Measurements from ENCODE around the gene SLC1A2.

Gene SLC1A2

GRCh38 chr11:35210876-35211546 lies 208.3 kb downstream of the SLC1A2 start:
- H3K9ac ChIP-seq (ENCODE audit: low read length): no peak overlapping the region
- no peak overlapping the region for H2AFZ ChIP-seq (ENCODE audit: insufficient read depth, low read length, poor library complexity)
- no peak overlapping the region for H4K8ac ChIP-seq (ENCODE audit: low read depth, low read length)
- no peak overlapping the region for H3K18ac ChIP-seq (ENCODE audit: low read length)
- no CpG with 5 or more reads among the region's 3 CpGs for WGBS (ENCODE audit: extremely low coverage, insufficient coverage, insufficient read length)
- H3K27me3 ChIP-seq (ENCODE audit: insufficient read depth, low read length): no peaks in the 10 kb centered on the region
- no peak overlapping the region for H2BK120ac ChIP-seq (ENCODE audit: insufficient read depth, low read length, poor library complexity)
- H3K23ac ChIP-seq (ENCODE audit: low read length): no peak overlapping the region
- DNase-seq: no peak
- H3K79me1 ChIP-seq (ENCODE audit: low read length): no peaks in the 10 kb centered on the region
- no peaks in the 10 kb centered on the region for H3K4me1 ChIP-seq (ENCODE audit: control insufficient read depth in 1 of 2, insufficient read depth in 2 of 2, low read length in 2 of 2)
- H3K27ac ChIP-seq (ENCODE audit: low read depth, low read length): no peak overlapping the region
- H3K36me3 ChIP-seq (ENCODE audit: control insufficient read depth in 1 of 2, insufficient read depth in 2 of 2, low read length in 2 of 2): no peaks in the 10 kb centered on the region
- no peak overlapping the region for H4K91ac ChIP-seq (ENCODE audit: low read depth, low read length)
- no peak overlapping the region for H3K4me3 ChIP-seq (ENCODE audit: low read depth, low read length)
- H3K9me3 ChIP-seq (ENCODE audit: insufficient read depth, low read depth, low read length): no peaks in the 10 kb centered on the region
- no peak overlapping the region for H3K4me2 ChIP-seq (ENCODE audit: low read length)
- H3K4ac ChIP-seq (ENCODE audit: low read depth, low read length): no peak overlapping the region
- H2AK5ac ChIP-seq (ENCODE audit: low read length): no peak overlapping the region
- H4K12ac ChIP-seq (ENCODE audit: low read depth, low read length): no peak overlapping the region
- no peak overlapping the region for H3K14ac ChIP-seq (ENCODE audit: low read length)
- no peaks in the 10 kb centered on the region for H3K79me2 ChIP-seq (ENCODE audit: control insufficient read depth, insufficient read depth, low read length, poor library complexity)
- no peak overlapping the region for H2BK5ac ChIP-seq (ENCODE audit: low read depth, low read length, poor library complexity)
- H2BK12ac ChIP-seq (ENCODE audit: low read length): no peak overlapping the region

DNA sequence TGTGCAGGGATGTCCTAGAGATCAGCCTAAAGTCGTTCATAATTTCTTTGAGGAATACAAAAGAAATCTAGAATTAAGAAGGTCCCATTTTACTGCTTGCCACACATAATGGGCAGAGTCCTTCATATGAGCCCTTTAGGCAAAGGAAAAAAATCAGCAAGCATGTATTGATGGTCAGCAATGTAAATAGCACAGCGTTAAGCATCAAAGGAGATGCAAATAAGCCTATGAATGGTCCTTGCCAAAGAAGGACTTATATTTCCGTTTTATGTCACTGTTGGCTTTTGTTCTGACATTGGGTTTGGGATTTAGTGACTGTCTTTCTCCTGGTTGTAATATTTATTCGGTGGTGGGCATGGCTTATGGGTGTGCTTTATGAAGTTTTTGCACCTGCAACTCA lies 210.6 kb downstream of the SLC1A2 start:
- Histone ChIP-seq H4K12ac (ENCODE audit: low read depth, low read length) (no peak overlapping the region), H4K91ac (ENCODE audit: low read depth, low read length) (no peak overlapping the region), H2BK12ac (ENCODE audit: low read length) (no peak overlapping the region), H2BK120ac (ENCODE audit: insufficient read depth, low read length, poor library complexity) (no peak overlapping the region), H3K9ac (ENCODE audit: low read length) (no peak overlapping the region), H3K79me2 (ENCODE audit: control insufficient read depth, insufficient read depth, low read length, poor library complexity) (no peaks in the 10 kb centered on the region), H3K9me3 (ENCODE audit: insufficient read depth, low read depth, low read length) (no peaks in the 10 kb centered on the region), H3K23ac (ENCODE audit: low read length) (no peak overlapping the region), H2AK5ac (ENCODE audit: low read length) (no peak overlapping the region), H2AFZ (ENCODE audit: insufficient read depth, low read length, poor library complexity) (no peak overlapping the region), H3K79me1 (ENCODE audit: low read length) (no peaks in the 10 kb centered on the region), H2BK5ac (ENCODE audit: low read depth, low read length, poor library complexity) (no peak overlapping the region), H3K27ac (ENCODE audit: low read depth, low read length) (no peak overlapping the region), H3K14ac (ENCODE audit: low read length) (no peak overlapping the region), H3K4ac (ENCODE audit: low read depth, low read length) (no peak overlapping the region), H3K18ac (ENCODE audit: low read length) (no peak overlapping the region), H3K4me2 (ENCODE audit: low read length) (no peak overlapping the region), H4K8ac (ENCODE audit: low read depth, low read length) (no peak overlapping the region), H3K4me3 (ENCODE audit: low read depth, low read length) (no peak overlapping the region), H3K36me3 (ENCODE audit: control insufficient read depth in 1 of 2, insufficient read depth in 2 of 2, low read length in 2 of 2) (no peaks in the 10 kb centered on the region), H3K27me3 (ENCODE audit: insufficient read depth, low read length) (no peaks in the 10 kb centered on the region), H3K4me1 (ENCODE audit: control insufficient read depth in 1 of 2, insufficient read depth in 2 of 2, low read length in 2 of 2) (no peaks in the 10 kb centered on the region)
- no peak for DNase-seq
- no CpG with 5 or more reads among the region's 4 CpGs for WGBS (ENCODE audit: extremely low coverage, insufficient coverage, insufficient read length)

DNA sequence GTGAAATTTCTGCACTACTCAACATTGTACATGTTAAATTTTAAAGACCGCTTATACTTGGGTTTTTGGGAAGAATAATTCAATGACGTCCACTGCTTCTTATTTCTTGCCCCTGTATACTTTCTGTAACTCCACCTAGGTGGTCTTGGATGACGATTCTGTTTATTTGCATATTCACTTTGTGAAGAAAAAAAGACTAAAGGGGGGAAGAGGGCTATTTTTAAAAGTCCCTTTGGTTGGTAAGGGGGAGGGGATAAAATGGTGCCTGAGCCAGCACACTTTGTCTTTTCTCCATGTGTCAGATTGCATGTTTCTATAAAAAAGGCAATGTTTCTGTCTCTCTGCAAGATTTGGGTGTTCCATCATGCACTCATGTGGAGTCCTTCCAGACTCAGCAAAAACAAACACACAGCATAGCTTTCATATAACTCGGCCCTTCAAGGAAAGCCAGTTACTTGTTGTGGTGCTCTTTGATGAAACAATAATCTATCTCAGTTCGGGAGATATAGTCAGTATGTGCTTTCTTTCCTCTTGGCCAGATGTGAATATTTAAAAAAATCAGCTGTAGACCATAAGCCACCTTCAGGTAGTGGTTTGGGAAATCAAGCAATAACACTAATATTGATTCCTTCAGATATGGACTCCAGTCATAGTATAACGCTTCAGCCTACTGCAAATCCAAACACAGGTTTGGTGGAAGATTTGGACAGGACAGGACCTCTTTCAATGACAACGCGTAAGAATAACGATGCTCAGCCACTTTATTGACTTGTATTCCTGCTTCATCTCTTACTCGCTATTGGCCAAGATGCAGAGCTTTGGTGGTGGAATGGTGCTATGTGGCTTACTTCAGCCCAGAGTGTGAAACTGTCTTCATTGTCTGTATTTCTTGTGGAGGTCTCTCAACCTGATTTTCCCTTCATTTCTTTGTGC lies 211.6 kb downstream of the SLC1A2 start:
- no CpG with 5 or more reads among the region's 10 CpGs for WGBS (ENCODE audit: extremely low coverage, insufficient coverage, insufficient read length)
- H2BK5ac ChIP-seq (ENCODE audit: low read depth, low read length, poor library complexity): no peak overlapping the region

DNA sequence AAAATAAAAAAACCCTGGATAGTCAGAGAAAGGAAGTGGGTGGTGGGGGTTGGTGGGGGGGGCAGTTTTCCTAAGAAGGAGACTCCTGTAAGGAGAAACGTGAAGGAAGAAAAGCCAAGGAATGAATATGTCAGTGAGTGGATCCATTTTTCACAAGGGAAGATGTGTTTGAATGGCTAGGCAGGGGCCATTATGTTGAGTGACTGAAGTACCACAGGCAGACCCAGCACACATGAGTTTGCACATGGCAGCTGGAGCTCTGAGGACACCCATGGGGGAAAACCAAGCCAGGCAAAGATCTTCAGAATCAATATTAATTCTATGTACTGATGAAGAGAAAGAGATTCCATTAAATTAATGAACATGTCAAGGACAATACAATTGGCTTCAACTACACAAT lies 212.7 kb downstream of the SLC1A2 start:
- H3K9ac ChIP-seq (ENCODE audit: low read length): no peak overlapping the region
- WGBS (ENCODE audit: extremely low coverage, insufficient coverage, insufficient read length): no CpG with 5 or more reads among the region's 1 CpG

More for the DNA sequence above, 211.6 kb downstream of the SLC1A2 start:
- Histone ChIP-seq H3K14ac (ENCODE audit: low read length) (no peak overlapping the region), H2BK120ac (ENCODE audit: insufficient read depth, low read length, poor library complexity) (no peak overlapping the region), H3K9me3 (ENCODE audit: insufficient read depth, low read depth, low read length) (no peaks in the 10 kb centered on the region), H2AK5ac (ENCODE audit: low read length) (no peak overlapping the region), H4K91ac (ENCODE audit: low read depth, low read length) (no peak overlapping the region), H2AFZ (ENCODE audit: insufficient read depth, low read length, poor library complexity) (no peak overlapping the region), H3K27ac (ENCODE audit: low read depth, low read length) (no peak overlapping the region), H3K27me3 (ENCODE audit: insufficient read depth, low read length) (no peaks in the 10 kb centered on the region), H3K4ac (ENCODE audit: low read depth, low read length) (no peak overlapping the region), H3K4me2 (ENCODE audit: low read length) (no peak overlapping the region), H3K79me1 (ENCODE audit: low read length) (no peaks in the 10 kb centered on the region), H3K9ac (ENCODE audit: low read length) (no peak overlapping the region), H3K36me3 (ENCODE audit: control insufficient read depth in 1 of 2, insufficient read depth in 2 of 2, low read length in 2 of 2) (no peaks in the 10 kb centered on the region), H3K23ac (ENCODE audit: low read length) (no peak overlapping the region), H3K4me3 (ENCODE audit: low read depth, low read length) (no peak overlapping the region), H3K79me2 (ENCODE audit: control insufficient read depth, insufficient read depth, low read length, poor library complexity) (no peaks in the 10 kb centered on the region), H4K12ac (ENCODE audit: low read depth, low read length) (no peak overlapping the region), H3K18ac (ENCODE audit: low read length) (no peak overlapping the region), H3K4me1 (ENCODE audit: control insufficient read depth in 1 of 2, insufficient read depth in 2 of 2, low read length in 2 of 2) (no peaks in the 10 kb centered on the region), H2BK12ac (ENCODE audit: low read length) (no peak overlapping the region), H4K8ac (ENCODE audit: low read depth, low read length) (no peak overlapping the region)
- DNase-seq: no peak

More for the DNA sequence above, 212.7 kb downstream of the SLC1A2 start:
- Histone ChIP-seq H2AK5ac (ENCODE audit: low read length) (no peak overlapping the region), H3K4ac (ENCODE audit: low read depth, low read length) (no peak overlapping the region), H2BK5ac (ENCODE audit: low read depth, low read length, poor library complexity) (no peak overlapping the region), H4K12ac (ENCODE audit: low read depth, low read length) (no peak overlapping the region), H3K27ac (ENCODE audit: low read depth, low read length) (no peak overlapping the region), H2BK120ac (ENCODE audit: insufficient read depth, low read length, poor library complexity) (no peak overlapping the region), H3K4me2 (ENCODE audit: low read length) (no peak overlapping the region), H3K4me3 (ENCODE audit: low read depth, low read length) (no peak overlapping the region), H3K36me3 (ENCODE audit: control insufficient read depth in 1 of 2, insufficient read depth in 2 of 2, low read length in 2 of 2) (no peaks in the 10 kb centered on the region), H3K4me1 (ENCODE audit: control insufficient read depth in 1 of 2, insufficient read depth in 2 of 2, low read length in 2 of 2) (no peaks in the 10 kb centered on the region), H3K79me2 (ENCODE audit: control insufficient read depth, insufficient read depth, low read length, poor library complexity) (no peaks in the 10 kb centered on the region), H3K14ac (ENCODE audit: low read length) (no peak overlapping the region), H3K9me3 (ENCODE audit: insufficient read depth, low read depth, low read length) (no peaks in the 10 kb centered on the region), H3K79me1 (ENCODE audit: low read length) (no peaks in the 10 kb centered on the region), H4K91ac (ENCODE audit: low read depth, low read length) (no peak overlapping the region), H3K23ac (ENCODE audit: low read length) (no peak overlapping the region), H2AFZ (ENCODE audit: insufficient read depth, low read length, poor library complexity) (no peak overlapping the region), H3K18ac (ENCODE audit: low read length) (no peak overlapping the region), H2BK12ac (ENCODE audit: low read length) (no peak overlapping the region), H3K27me3 (ENCODE audit: insufficient read depth, low read length) (no peaks in the 10 kb centered on the region), H4K8ac (ENCODE audit: low read depth, low read length) (no peak overlapping the region)
- no peak for DNase-seq

Data from trophoblast cell (in vitro differentiated cells and primary cell).